Esophagus muscularis mucosa (tissue), 4 donors: ENCODE data around the gene TXNDC11.

ENCODE experiments used
- CTCF ChIP-seq, 3 experiments: fragments of 200-600 bp in 2 of 3; fragments of 450-650 bp in 1 of 3; sonication (generic) in 2 of 3; IDR thresholded peaks; one replicate each; pipeline ENCODE4 v1.5.1; 2017 to 2019; ENCODE audit warnings: antibody characterized with exemption in 3 of 3, mild to moderate bottlenecking in 2 of 3, moderate library complexity in 1 of 3
- EP300 ChIP-seq: sonication (generic); formaldehyde crosslinking; IDR thresholded peaks from one replicate; pipeline ENCODE4 v1.6.1; 2017; ENCODE audit warnings: antibody characterized with exemption
- POLR2A ChIP-seq: fragments of 450-650 bp; IDR thresholded peaks from one replicate; pipeline ENCODE4 v1.6.1; 2017; ENCODE audit warnings: antibody characterized with exemption, moderate library complexity, mild to moderate bottlenecking, low read depth
- POLR2AphosphoS5 ChIP-seq, 2 donors: sonication (generic); formaldehyde crosslinking; IDR thresholded peaks; one replicate each; pipeline ENCODE4 v1.6.1; 2017; ENCODE audit warnings: antibody characterized with exemption in 2 of 2

- TF ChIP-seq CTCF (IDR thresholded peaks at IDR 0.05) = no peak
- peak; percentile 93 for TF ChIP-seq POLR2A
- TF ChIP-seq POLR2AphosphoS5 (IDR thresholded peaks at IDR 0.05) = peak; percentile 92 to 98
- TF ChIP-seq EP300 = peak; percentile 51
Measured at GRCh38 chr16:11742536-11743307, at the start of gene TXNDC11.
